Pancreas (tissue), 10 donors: Measurements from ENCODE around the gene PRR14. TPM values are rescaled to one million over a fixed set of nuclear protein-coding genes. Genes with fewer than 3 reads are reported as not detected.
A peak's percentile ranks its signal among the peaks of the same experiment; 100 is the strongest.

Experiments
- ATAC-seq, 4 donors: fragments of 200-7000 bp; cut with Tn5 transposase; one replicate each; pipeline versions ENCODE4 v1.8.0 to v1.9.1; 2020; ENCODE audit warnings: mild to moderate bottlenecking in 4 of 4, moderate library complexity in 4 of 4
- DNase-seq, 6 donors: peaks; one replicate each; pipeline ENCODE4 v3.0.0-alpha.2; 2020
- FAIRE-seq: peaks from 2 replicates; lab custom pipeline; 2012; peaks lifted over from hg19 to GRCh38; lab: Jason Lieb, UNC
- H3K27ac ChIP-seq, 4 donors: fragments of 200-600 bp; sonication (generic); 1 replicate in 3 of 4; 2 replicates in 1 of 4; pipeline versions ENCODE4 v1.5.0 to v1.8.0; 2020
- H3K27me3 ChIP-seq, 4 donors: fragments of 200-600 bp; one replicate each; pipeline ENCODE4 v1.8.0; 2021
- H3K36me3 ChIP-seq, 3 donors: fragments of 200-600 bp; sonication (generic) in 1 of 3; one replicate each; pipeline versions ENCODE4 v1.5.0 to v1.8.0; 2020 to 2021
- H3K4me1 ChIP-seq, 3 donors: fragments of 200-600 bp; one replicate each; pipeline ENCODE4 v1.8.0; 2021
- H3K4me3 ChIP-seq, 4 donors: fragments of 200-600 bp; sonication (generic) in 2 of 4; one replicate each; pipeline versions ENCODE4 v1.5.0 to v1.8.0; 2020 to 2021
- H3K9me3 ChIP-seq, 4 donors: fragments of 200-600 bp; one replicate each; pipeline ENCODE4 v1.8.0; 2021
- WGBS, 2 donors: extraction: QIAGEN DNeasy Blood & Tissue Kit; methylation state at CpG; one replicate each; pipeline ENCODE4 v1.1.7; 2013; 5-methylcytosine and 5-hydroxymethylcytosine counted together
- intact Hi-C, 3 donors: fragments of 100-400 bp; cut with DNase I; formaldehyde crosslinking; loops; one replicate each; pipeline versions ENCODE4 v1.11.1 to v1.14.2; 2022
- polyA plus RNA-seq, 2 donors: library from polyadenylated mRNA; stranded (reverse); fragments of 200-250 nt; gene quantifications; one replicate each; pipeline ENCODE4 v1.2.3, GENCODE V29; 2013
- total RNA-seq, 6 donors: library from RNA; stranded (reverse); fragmentation: NEBNext Ultra II Directional in 4 of 6; extraction: Animal tissue kit (Norgen Biotek cat#: 25700) in 4 of 6; gene quantifications; one replicate each; pipeline versions ENCODE4 v1.2.1 to v1.2.4, GENCODE V29; 2021 to 2023
- TF ChIP-seq, protein P1 (sequence below), 4 donors: fragments of 200-600 bp; sonication (generic) in 3 of 4; IDR thresholded peaks; one replicate each; pipeline versions ENCODE4 v1.5.0 to v1.8.0; 2021; ENCODE audit warnings: antibody characterized with exemption in 4 of 4
- donor health status: healthy with polysubstance abuse.
- donor health status: DM: no; HTN: no; CAD: no; lungs with moderate emphysema.
- donor health status: DM: no; HTN: no; CAD: no.
- donor health status: control.
- donor health status: control.
- donor health status: Bipolar disorder and iron deficiency.
- donor health status: DM: yes; HTN: yes; CAD: no.
- donor health status: DM: no; HTN: no; CAD: no.
- donor health status: DM: no; HTN: no; CAD: no.
- donor health status: DM: yes; HTN: yes; CAD: no.

The PRR14 gene
- total and polyA plus RNA-seq, 8 donors: 23.5 to 164 (median 29.7) TPM

DNA sequence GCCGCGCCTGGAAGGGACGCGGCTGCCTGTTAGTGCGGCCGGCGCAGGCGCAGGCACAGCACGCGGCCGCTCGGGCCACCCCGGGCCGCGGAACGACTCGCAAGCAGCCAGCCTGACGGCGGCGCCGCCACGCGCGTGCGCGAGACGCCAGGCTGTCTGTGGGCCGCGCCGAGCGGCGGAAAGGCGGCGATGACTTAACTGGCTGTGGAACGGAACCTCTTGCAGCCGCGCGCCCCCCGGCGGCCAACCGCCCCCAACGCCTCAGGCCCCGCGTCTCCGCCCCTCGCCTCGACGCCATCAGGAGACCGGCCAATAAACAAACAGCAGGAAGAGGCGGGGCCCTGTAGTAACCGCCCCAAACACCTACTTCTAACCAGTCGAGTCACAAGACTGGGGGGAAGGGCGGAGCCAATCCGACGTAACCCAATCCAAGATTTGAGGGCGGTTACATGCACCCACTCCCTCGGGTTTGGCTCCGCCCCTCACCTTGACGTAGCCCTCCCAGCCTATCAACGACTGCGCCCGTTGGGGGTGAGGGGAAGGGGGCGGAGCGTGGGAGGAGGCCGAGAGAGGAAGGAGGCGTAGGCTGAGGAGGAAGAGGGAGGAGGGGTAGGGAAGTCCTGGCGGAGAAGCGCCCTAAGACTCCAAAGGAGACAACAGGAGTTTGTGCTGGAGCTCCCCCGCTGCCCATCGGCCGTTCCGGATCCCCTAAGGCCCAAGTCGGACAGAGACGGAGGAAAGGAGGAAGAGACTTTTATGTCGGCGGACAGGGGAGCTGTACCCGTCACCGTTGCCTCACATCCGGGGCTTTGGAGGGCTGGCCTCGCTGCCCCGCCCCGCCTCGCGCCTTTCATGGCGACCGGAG is 7.3 kb downstream of the PRR14 start, which contains the start of gene FBRS:
Gene FBRS (plus strand): TSS at position 566 of the 865 bp plus-strand sequence. CDS start 1,088 bp downstream, outside the sequence.
- Histone ChIP-seq H3K27ac (peak within 1 kb of the TSS; percentile 91 to 100 (median 98)), H3K4me3 (peak within 1 kb of the TSS; percentile 73 to 95 (median 91)), H3K27me3 (no peaks in the 10 kb centered on the region), H3K4me1 (peaks cover 18 to 25% (median 21%) of the 10 kb centered on the region in 3 donors), H3K9me3 (no peaks in the 10 kb centered on the region), H3K36me3 (peaks cover 0 to 29% (median 8%) of the 10 kb centered on the region in 3 donors)
- intact Hi-C loops: no loop called here
- FAIRE-seq (peak; percentile 98), ATAC-seq (peak; percentile 80 to 91 (median 83)), DNase-seq (peak; percentile 98 to 100 (median 100))
- 0 to 1% methylated on average over 81 to 86 of the region's 86 CpGs for WGBS, 2 donors
- TF ChIP-seq, protein P1, sequence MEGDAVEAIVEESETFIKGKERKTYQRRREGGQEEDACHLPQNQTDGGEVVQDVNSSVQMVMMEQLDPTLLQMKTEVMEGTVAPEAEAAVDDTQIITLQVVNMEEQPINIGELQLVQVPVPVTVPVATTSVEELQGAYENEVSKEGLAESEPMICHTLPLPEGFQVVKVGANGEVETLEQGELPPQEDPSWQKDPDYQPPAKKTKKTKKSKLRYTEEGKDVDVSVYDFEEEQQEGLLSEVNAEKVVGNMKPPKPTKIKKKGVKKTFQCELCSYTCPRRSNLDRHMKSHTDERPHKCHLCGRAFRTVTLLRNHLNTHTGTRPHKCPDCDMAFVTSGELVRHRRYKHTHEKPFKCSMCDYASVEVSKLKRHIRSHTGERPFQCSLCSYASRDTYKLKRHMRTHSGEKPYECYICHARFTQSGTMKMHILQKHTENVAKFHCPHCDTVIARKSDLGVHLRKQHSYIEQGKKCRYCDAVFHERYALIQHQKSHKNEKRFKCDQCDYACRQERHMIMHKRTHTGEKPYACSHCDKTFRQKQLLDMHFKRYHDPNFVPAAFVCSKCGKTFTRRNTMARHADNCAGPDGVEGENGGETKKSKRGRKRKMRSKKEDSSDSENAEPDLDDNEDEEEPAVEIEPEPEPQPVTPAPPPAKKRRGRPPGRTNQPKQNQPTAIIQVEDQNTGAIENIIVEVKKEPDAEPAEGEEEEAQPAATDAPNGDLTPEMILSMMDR (IDR thresholded peaks at IDR 0.05): peak; percentile 71 to 90 (median 83)

DNA sequence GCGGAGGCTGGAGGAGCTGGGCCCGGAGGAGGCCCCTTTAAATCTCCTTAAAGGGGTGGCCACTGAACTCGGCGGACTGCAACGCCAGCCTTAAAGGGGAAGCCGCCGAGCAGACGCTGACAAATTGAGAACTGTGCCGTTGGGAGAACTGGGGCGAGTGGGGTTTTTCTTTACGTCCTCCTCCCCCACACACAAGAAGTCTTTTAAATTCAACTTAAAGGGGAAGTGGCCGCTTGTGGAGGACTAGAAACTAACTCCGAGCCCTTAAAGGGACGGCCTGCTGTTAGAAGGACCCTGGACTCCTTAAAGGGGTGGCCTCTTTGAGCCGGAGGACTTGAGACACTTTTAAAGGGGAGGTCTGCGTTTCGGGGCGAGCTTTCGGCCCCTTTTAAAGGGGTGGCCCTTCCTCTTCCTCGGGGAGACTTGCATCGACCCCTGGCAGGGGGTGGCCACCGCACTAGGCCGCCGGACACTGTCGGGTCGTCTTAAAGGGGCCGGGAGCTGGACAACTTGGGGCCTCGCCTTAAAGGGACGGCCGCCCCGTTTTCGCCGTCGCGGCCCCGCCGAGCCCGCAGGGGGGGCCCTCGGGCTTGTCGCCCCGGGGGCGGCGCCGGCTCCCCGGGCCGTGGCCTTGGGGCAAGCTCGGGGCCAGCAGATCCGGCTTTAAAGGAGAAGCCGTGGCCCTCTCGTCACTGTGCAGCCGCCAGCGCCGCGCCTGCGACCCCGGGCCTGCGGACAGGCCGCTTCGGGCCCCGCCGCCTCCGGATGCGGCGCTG is 8.2 kb downstream of the PRR14 start:
- FAIRE-seq (peak; percentile 51), ATAC-seq (peak; percentile 32 to 54 (median 44)), DNase-seq (peak; percentile 80 to 93 (median 84))
- TF ChIP-seq, protein P1 (IDR thresholded peaks at IDR 0.05): no peak
- peaks cover 0 to 36% (median 8%) of the 10 kb centered on the region in 3 donors for H3K36me3 ChIP-seq
- peak overlapping the region; percentile 73 to 95 (median 91) for H3K4me3 ChIP-seq
- WGBS, 2 donors: 0 to 1% methylated on average over 42 to 64 of the region's 64 CpGs
- no peaks in the 10 kb centered on the region for H3K27me3 ChIP-seq
- peaks cover 18 to 25% (median 21%) of the 10 kb centered on the region in 3 donors for H3K4me1 ChIP-seq
- no peaks in the 10 kb centered on the region for H3K9me3 ChIP-seq
- peak overlapping the region; percentile 91 to 100 (median 98) for H3K27ac ChIP-seq
- intact Hi-C loops: no loop called here

DNA sequence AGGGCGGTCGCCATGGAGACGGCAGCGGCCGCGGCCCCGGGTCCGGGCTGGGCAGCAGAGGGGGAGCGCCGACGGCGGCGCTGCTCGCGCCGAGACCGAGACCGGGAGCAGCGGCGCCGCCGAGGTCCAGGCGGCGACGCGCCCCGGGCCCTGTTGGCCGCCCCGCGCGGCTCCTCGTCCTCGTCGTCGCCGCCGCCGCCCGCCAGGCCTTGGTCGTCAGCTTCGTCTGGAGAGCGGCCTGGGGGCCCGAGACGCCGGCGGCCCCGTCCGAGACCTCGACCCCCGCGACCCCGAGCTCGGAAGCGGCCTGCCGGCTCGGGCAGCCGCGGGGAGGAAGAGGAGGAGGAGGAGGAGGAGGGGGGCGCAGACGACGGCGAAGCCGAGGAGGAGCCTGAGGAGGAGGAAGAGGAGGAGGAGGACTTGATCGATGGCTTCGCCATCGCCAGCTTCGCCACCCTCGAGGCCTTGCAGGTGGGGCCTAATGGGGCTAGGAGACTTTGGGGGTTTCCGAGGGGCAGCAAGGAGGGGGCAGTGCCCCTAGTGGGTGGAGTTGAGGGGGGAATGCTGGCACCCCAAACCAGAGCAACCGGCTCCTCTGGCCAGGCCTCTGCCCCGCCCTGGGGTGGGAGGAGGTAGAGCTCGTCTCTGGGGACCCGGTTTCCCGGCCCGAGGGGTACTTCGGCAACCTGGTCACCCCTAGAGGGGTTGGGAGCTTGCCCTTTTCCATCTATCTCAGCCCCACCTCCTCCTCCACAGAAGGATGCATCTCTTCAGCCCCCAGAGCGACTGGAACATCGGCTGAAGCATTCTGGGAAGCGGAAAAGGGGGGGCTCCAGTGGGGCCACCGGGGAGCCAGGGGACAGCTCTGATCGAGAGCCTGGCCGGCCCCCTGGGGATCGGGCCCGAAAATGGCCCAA is 9.0 kb downstream of the PRR14 start:
- 0 to 1% methylated on average over 35 to 84 of the region's 84 CpGs for WGBS, 2 donors
- peaks cover 18 to 25% (median 21%) of the 10 kb centered on the region in 3 donors for H3K4me1 ChIP-seq
- peak in 5 of 6 donors; percentile 51 to 83 (median 55) for DNase-seq
- TF ChIP-seq, protein P1 (IDR thresholded peaks at IDR 0.05): no peak
- no peak for ATAC-seq
- H3K27me3 ChIP-seq: no peaks in the 10 kb centered on the region
- H3K9me3 ChIP-seq: no peaks in the 10 kb centered on the region
- FAIRE-seq: no peak
- H3K27ac ChIP-seq: peak overlapping the region; percentile 91 to 100 (median 98)
- intact Hi-C loops: loop anchor here in 1 of 3 donors (10.0 kb wide), 1 partner anchor 255 kb away; no protein-coding TSS in a partner anchor
- peak overlapping the region; percentile 73 to 95 (median 91) for H3K4me3 ChIP-seq
- H3K36me3 ChIP-seq: peaks cover 0 to 36% (median 7%) of the 10 kb centered on the region in 3 donors
